ENCODE measurements around the gene RASGRF1.

The RASGRF1 gene

GRCh38 chr15:79067072-79067833, 23.3 kb downstream of the RASGRF1 start:
- no peak overlapping the region for H3K27ac ChIP-seq (ENCODE audit: low read depth, low read length)
- no peak overlapping the region for H2AFZ ChIP-seq (ENCODE audit: low read length, unreplicated experiment)
- H3K4me3 ChIP-seq (ENCODE audit: low read depth, low read length) = no peak overlapping the region
- H3K79me2 ChIP-seq (ENCODE audit: control insufficient read depth, insufficient read depth, low read length, unreplicated experiment) = no peaks in the 10 kb centered on the region
- peaks cover 33% of the 10 kb centered on the region for H3K27me3 ChIP-seq (ENCODE audit: insufficient read depth, low read length)
- H3K4me1 ChIP-seq (ENCODE audit: control insufficient read depth, insufficient read depth, low read length, unreplicated experiment) = no peaks in the 10 kb centered on the region
- H3K36me3 ChIP-seq (ENCODE audit: insufficient read depth, low read length) = no peaks in the 10 kb centered on the region

- Histone ChIP-seq H2AFZ (ENCODE audit: low read length, unreplicated experiment) (no peak overlapping the region), H3K27me3 (ENCODE audit: insufficient read depth, low read length) (peaks cover 37% of the 10 kb centered on the region), H3K4me1 (ENCODE audit: control insufficient read depth, insufficient read depth, low read length, unreplicated experiment) (no peaks in the 10 kb centered on the region), H3K36me3 (ENCODE audit: insufficient read depth, low read length) (no peaks in the 10 kb centered on the region), H3K79me2 (ENCODE audit: control insufficient read depth, insufficient read depth, low read length, unreplicated experiment) (no peaks in the 10 kb centered on the region), H3K27ac (ENCODE audit: low read depth, low read length) (no peak overlapping the region), H3K4me3 (ENCODE audit: low read depth, low read length) (no peak overlapping the region)
These were observed 24.0 kb downstream of the RASGRF1 start for GRCh38 chr15:79066391-79067071.

- H2AFZ ChIP-seq (ENCODE audit: low read length, unreplicated experiment) = no peak overlapping the region
- H3K79me2 ChIP-seq (ENCODE audit: control insufficient read depth, insufficient read depth, low read length, unreplicated experiment) = no peaks in the 10 kb centered on the region
- no peak overlapping the region for H3K4me3 ChIP-seq (ENCODE audit: low read depth, low read length)
- no peak overlapping the region for H3K27ac ChIP-seq (ENCODE audit: low read depth, low read length)
- peaks cover 38% of the 10 kb centered on the region for H3K27me3 ChIP-seq (ENCODE audit: insufficient read depth, low read length)
- no peaks in the 10 kb centered on the region for H3K36me3 ChIP-seq (ENCODE audit: insufficient read depth, low read length)
- no peaks in the 10 kb centered on the region for H3K4me1 ChIP-seq (ENCODE audit: control insufficient read depth, insufficient read depth, low read length, unreplicated experiment)
These were observed 24.7 kb downstream of the RASGRF1 start for GRCh38 chr15:79065706-79066376.

- Histone ChIP-seq H2AFZ (ENCODE audit: low read length, unreplicated experiment) (no peak overlapping the region), H3K4me3 (ENCODE audit: low read depth, low read length) (no peak overlapping the region), H3K4me1 (ENCODE audit: control insufficient read depth, insufficient read depth, low read length, unreplicated experiment) (no peaks in the 10 kb centered on the region)
These were observed 25.2 kb downstream of the RASGRF1 start for GRCh38 chr15:79065361-79065705.

GRCh38 chr15:79064496-79064895, 26.1 kb downstream of the RASGRF1 start:
- no peak overlapping the region for H2AFZ ChIP-seq (ENCODE audit: low read length, unreplicated experiment)
- no peaks in the 10 kb centered on the region for H3K36me3 ChIP-seq (ENCODE audit: insufficient read depth, low read length)
- no peak overlapping the region for H3K27ac ChIP-seq (ENCODE audit: low read depth, low read length)
- no peak overlapping the region for H3K4me3 ChIP-seq (ENCODE audit: low read depth, low read length)
- peaks cover 46% of the 10 kb centered on the region for H3K27me3 ChIP-seq (ENCODE audit: insufficient read depth, low read length)
- H3K79me2 ChIP-seq (ENCODE audit: control insufficient read depth, insufficient read depth, low read length, unreplicated experiment) = no peaks in the 10 kb centered on the region
- no peaks in the 10 kb centered on the region for H3K4me1 ChIP-seq (ENCODE audit: control insufficient read depth, insufficient read depth, low read length, unreplicated experiment)

More at GRCh38 chr15:79065361-79065705, 25.2 kb downstream of the RASGRF1 start:
- H3K36me3 ChIP-seq (ENCODE audit: insufficient read depth, low read length) = no peaks in the 10 kb centered on the region
- no peaks in the 10 kb centered on the region for H3K79me2 ChIP-seq (ENCODE audit: control insufficient read depth, insufficient read depth, low read length, unreplicated experiment)
- H3K27ac ChIP-seq (ENCODE audit: low read depth, low read length) = no peak overlapping the region
- H3K27me3 ChIP-seq (ENCODE audit: insufficient read depth, low read length) = peaks cover 42% of the 10 kb centered on the region

GRCh38 chr15:79060175-79060574, 30.4 kb downstream of the RASGRF1 start:
- Histone ChIP-seq H3K27ac (ENCODE audit: low read depth, low read length) (no peak overlapping the region), H3K36me3 (ENCODE audit: insufficient read depth, low read length) (no peaks in the 10 kb centered on the region), H3K79me2 (ENCODE audit: control insufficient read depth, insufficient read depth, low read length, unreplicated experiment) (no peaks in the 10 kb centered on the region), H2AFZ (ENCODE audit: low read length, unreplicated experiment) (no peak overlapping the region), H3K4me1 (ENCODE audit: control insufficient read depth, insufficient read depth, low read length, unreplicated experiment) (no peaks in the 10 kb centered on the region), H3K27me3 (ENCODE audit: insufficient read depth, low read length) (peaks cover 84% of the 10 kb centered on the region), H3K4me3 (ENCODE audit: low read depth, low read length) (no peak overlapping the region)

GRCh38 chr15:79059081-79059572, 31.5 kb downstream of the RASGRF1 start:
- H3K36me3 ChIP-seq (ENCODE audit: insufficient read depth, low read length) = no peaks in the 10 kb centered on the region
- H2AFZ ChIP-seq (ENCODE audit: low read length, unreplicated experiment) = no peak overlapping the region
- no peak overlapping the region for H3K4me3 ChIP-seq (ENCODE audit: low read depth, low read length)
- H3K27ac ChIP-seq (ENCODE audit: low read depth, low read length) = no peak overlapping the region
- no peaks in the 10 kb centered on the region for H3K4me1 ChIP-seq (ENCODE audit: control insufficient read depth, insufficient read depth, low read length, unreplicated experiment)
- no peaks in the 10 kb centered on the region for H3K79me2 ChIP-seq (ENCODE audit: control insufficient read depth, insufficient read depth, low read length, unreplicated experiment)
- peaks cover 80% of the 10 kb centered on the region for H3K27me3 ChIP-seq (ENCODE audit: insufficient read depth, low read length)

GRCh38 chr15:79058260-79058850, 32.2 kb downstream of the RASGRF1 start:
- no peaks in the 10 kb centered on the region for H3K79me2 ChIP-seq (ENCODE audit: control insufficient read depth, insufficient read depth, low read length, unreplicated experiment)
- H2AFZ ChIP-seq (ENCODE audit: low read length, unreplicated experiment) = no peak overlapping the region
- no peak overlapping the region for H3K4me3 ChIP-seq (ENCODE audit: low read depth, low read length)
- no peak overlapping the region for H3K27ac ChIP-seq (ENCODE audit: low read depth, low read length)
- no peaks in the 10 kb centered on the region for H3K4me1 ChIP-seq (ENCODE audit: control insufficient read depth, insufficient read depth, low read length, unreplicated experiment)
- H3K36me3 ChIP-seq (ENCODE audit: insufficient read depth, low read length) = no peaks in the 10 kb centered on the region
- peaks cover 83% of the 10 kb centered on the region for H3K27me3 ChIP-seq (ENCODE audit: insufficient read depth, low read length)

GRCh38 chr15:79057050-79057449, 33.5 kb downstream of the RASGRF1 start:
- H3K27ac ChIP-seq (ENCODE audit: low read depth, low read length) = no peak overlapping the region
- H2AFZ ChIP-seq (ENCODE audit: low read length, unreplicated experiment) = no peak overlapping the region
- no peaks in the 10 kb centered on the region for H3K4me1 ChIP-seq (ENCODE audit: control insufficient read depth, insufficient read depth, low read length, unreplicated experiment)
- no peaks in the 10 kb centered on the region for H3K36me3 ChIP-seq (ENCODE audit: insufficient read depth, low read length)
- H3K4me3 ChIP-seq (ENCODE audit: low read depth, low read length) = no peak overlapping the region
- H3K27me3 ChIP-seq (ENCODE audit: insufficient read depth, low read length) = peaks cover 82% of the 10 kb centered on the region
- H3K79me2 ChIP-seq (ENCODE audit: control insufficient read depth, insufficient read depth, low read length, unreplicated experiment) = no peaks in the 10 kb centered on the region

- no peak overlapping the region for H2AFZ ChIP-seq (ENCODE audit: low read length, unreplicated experiment)
- H3K4me1 ChIP-seq (ENCODE audit: control insufficient read depth, insufficient read depth, low read length, unreplicated experiment) = no peaks in the 10 kb centered on the region
These were observed 36.2 kb downstream of the RASGRF1 start for GRCh38 chr15:79054350-79054749.

More at GRCh38 chr15:79054350-79054749, 36.2 kb downstream of the RASGRF1 start:
- Histone ChIP-seq H3K36me3 (ENCODE audit: insufficient read depth, low read length) (no peaks in the 10 kb centered on the region), H3K27ac (ENCODE audit: low read depth, low read length) (no peak overlapping the region), H3K27me3 (ENCODE audit: insufficient read depth, low read length) (peaks cover 80% of the 10 kb centered on the region), H3K79me2 (ENCODE audit: control insufficient read depth, insufficient read depth, low read length, unreplicated experiment) (no peaks in the 10 kb centered on the region), H3K4me3 (ENCODE audit: low read depth, low read length) (no peak overlapping the region)

All from ACC112 (cell line).